ENCODE measurements around the gene MLH3. TPM values are rescaled to one million over a fixed set of nuclear protein-coding genes. Genes with fewer than 3 reads are reported as not detected.

Gene MLH3
- total and polyA plus RNA-seq, 2 donors (not counting 3 experiments of a cell fraction or from before 2014, with no cell fraction given) = 4.8 to 16.5 TPM

GRCh38 chr14:75048101-75048500, 3.2 kb downstream of the MLH3 start:
- TF ChIP-seq CTCF (IDR thresholded peaks at IDR 0.05; ENCODE audit: extremely low read depth in 1 of 2, insufficient read depth in 1 of 2, low read depth in 1 of 2, low read length in 2 of 2) (no peak), FOS (IDR thresholded peaks at IDR 0.05; ENCODE audit: borderline replicate concordance, insufficient read depth, low read length) (no peak), EZH2 (IDR thresholded peaks at IDR 0.05; ENCODE audit: borderline replicate concordance, low read depth, low read length, severe bottlenecking) (no peak), MAX (IDR thresholded peaks at IDR 0.05; ENCODE audit: insufficient read depth, insufficient read length) (no peak), JUN (IDR thresholded peaks at IDR 0.05; ENCODE audit: borderline replicate concordance, insufficient read depth, insufficient read length, low read depth) (no peak), MYC (IDR thresholded peaks at IDR 0.05; ENCODE audit: low read depth, low read length) (no peak), POLR2AphosphoS5 (IDR thresholded peaks at IDR 0.05; ENCODE audit: insufficient read depth, low read depth, low read length) (no peak), GATA2 (IDR thresholded peaks at IDR 0.05; ENCODE audit: insufficient read depth, insufficient read length, low read depth, low read length) (no peak), POLR2A (IDR thresholded peaks at IDR 0.05; ENCODE audit: low read depth, low read length) (no peak)
- peaks cover 21% of the 10 kb centered on the region for H3K4me1 ChIP-seq (ENCODE audit: control insufficient read depth, extremely low read depth, insufficient read depth, low read length)
- H3K4me3 ChIP-seq (replicated peaks in 1 of 3; ENCODE audit: insufficient read depth in 1 of 3, low read depth in 1 of 3, low read length in 3 of 3) = no peak overlapping the region
- H3K36me3 ChIP-seq (ENCODE audit: control insufficient read depth in 2 of 2, extremely low read depth in 1 of 2, insufficient read depth in 2 of 2, low read length in 2 of 2) = no peaks in the 10 kb centered on the region
- intact Hi-C loops (cut with micrococcal nuclease) (no loop called here), dilution Hi-C loops (cut with MboI; ENCODE audit: extremely low pct_ligation_motif_present, low sequenced_read_pairs) (no loop called here)
- no peaks in the 10 kb centered on the region for H3K9me1 ChIP-seq (replicated peaks; ENCODE audit: control insufficient read depth, extremely low read depth, insufficient read depth, low read length)
- no peak overlapping the region for H3K27ac ChIP-seq (ENCODE audit: insufficient read depth, low read depth, low read length)
- H3K9me3 ChIP-seq (replicated peaks; ENCODE audit: control insufficient read depth, insufficient read depth, low read length) = no peaks in the 10 kb centered on the region
- ChIA-PET POLR2A (interaction anchor here (1.2 kb wide), 1 partner anchor 93 kb away, joined by 3 read pairs; the partner anchor contains the start of gene PGF), CTCF (interaction anchor here (1.1 kb wide), 1 partner anchor 15 kb away, joined by 3 read pairs; the partner anchor contains the start of gene ACYP1)
- H3K27me3 ChIP-seq (ENCODE audit: control insufficient read depth in 2 of 2, insufficient read depth in 2 of 2, low read length in 2 of 2) = no peaks in the 10 kb centered on the region
- no peak overlapping the region for H3K4me2 ChIP-seq (ENCODE audit: insufficient read depth, low read length)
- H3K79me2 ChIP-seq (ENCODE audit: control insufficient read depth, insufficient read depth, low read length) = peaks cover 6% of the 10 kb centered on the region
- no peak overlapping the region for H3K9ac ChIP-seq (replicated peaks; ENCODE audit: extremely low read depth, insufficient read depth, low read length)
- FAIRE-seq (no peak), DNase-seq (ENCODE audit: low read depth, low spot score) (no peak)
- no peak overlapping the region for H2AFZ ChIP-seq (ENCODE audit: low read depth, low read length)
- BruUV-seq (replicated peaks) = no TSS peak
- H4K20me1 ChIP-seq (replicated peaks; ENCODE audit: control insufficient read depth, extremely low read depth, insufficient read depth, low read length) = no peaks in the 10 kb centered on the region

All from endothelial cell of umbilical vein (primary cell).